Chondrocyte (in vitro differentiated cells): ENCODE results near the gene SPRY2. TPM values are rescaled to one million over a fixed set of nuclear protein-coding genes. Genes with fewer than 3 reads are reported as not detected.

Experiments used
- DNase-seq: peaks from one replicate; pipeline ENCODE4 v3.0.0; 2021; ENCODE audit warnings: mixed read lengths, low spot score
- H3K27ac Mint-ChIP-seq: one replicate; pipeline ENCODE4 v1.8.0; 2021; ENCODE audit warnings: mild to moderate bottlenecking, moderate library complexity, mixed read lengths; ENCODE audit not compliant: unreplicated experiment
- H3K27me3 Mint-ChIP-seq: 2 replicates; pipeline ENCODE4 v1.8.0; 2021; ENCODE audit warnings: low read depth, mixed read lengths
- H3K36me3 Mint-ChIP-seq: 2 replicates; pipeline ENCODE4 v1.8.0; 2021; ENCODE audit warnings: low read depth, mixed read lengths
- H3K4me1 Mint-ChIP-seq: 2 replicates; pipeline ENCODE4 v1.8.0; 2021; ENCODE audit warnings: low read depth, mild to moderate bottlenecking, mixed read lengths
- H3K4me3 Mint-ChIP-seq: one replicate; pipeline ENCODE4 v1.8.0; 2021; ENCODE audit warnings: mild to moderate bottlenecking, moderate library complexity, mixed read lengths; ENCODE audit not compliant: unreplicated experiment
- H3K9me3 Mint-ChIP-seq: 2 replicates; pipeline ENCODE4 v1.8.0; 2021; ENCODE audit warnings: low read depth, mixed read lengths
- total RNA-seq: library from RNA; stranded (reverse); gene quantifications from 3 replicates; pipeline ENCODE4 v1.2.1, GENCODE V29; 2021
- TF ChIP-seq, protein P1 (sequence below): fragments of 200-600 bp; sonication (generic); IDR thresholded peaks from 2 replicates; pipeline ENCODE4 v1.5.0; 2021; ENCODE audit warnings: antibody characterized with exemption, mild to moderate bottlenecking, moderate library complexity

Gene SPRY2
- total RNA-seq, 1 donor from 2014 or later, result 10.5 TPM

DNA sequence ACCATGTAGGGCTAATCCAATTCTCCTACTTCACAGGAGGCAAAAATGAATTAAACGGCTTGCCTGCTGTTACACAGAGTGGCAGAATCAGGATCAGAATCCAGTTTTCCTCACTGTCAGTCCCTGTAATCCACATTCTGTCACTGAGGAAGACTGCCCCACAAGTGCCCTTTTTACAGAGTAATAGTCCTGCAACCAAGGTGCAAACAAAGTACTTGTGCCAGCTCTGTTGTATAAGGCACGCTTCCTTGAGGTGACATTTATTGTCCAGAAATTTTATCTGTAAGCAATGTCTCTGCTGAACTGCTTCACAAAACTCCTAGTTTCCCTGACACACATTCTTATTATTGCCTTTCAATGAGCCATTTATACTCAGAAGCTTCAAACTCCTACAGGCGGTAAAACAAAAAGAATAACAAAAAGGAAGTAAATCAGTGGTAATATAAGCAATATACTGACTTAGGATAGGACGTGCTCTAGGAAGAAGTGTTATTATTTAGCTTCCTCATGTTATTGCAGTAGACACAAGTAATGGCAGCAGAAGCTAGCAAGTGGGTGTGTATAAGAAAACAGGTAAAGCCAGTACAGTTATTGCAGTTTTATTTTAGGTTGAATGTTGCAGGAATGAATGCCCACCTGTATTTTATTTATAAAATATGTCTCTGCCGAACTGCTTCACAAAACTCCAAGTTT is 28.8 kb downstream of the SPRY2 start:
- Mint-ChIP-seq H3K9me3 (no peaks in the 10 kb centered on the region), H3K4me3 (no peak overlapping the region), H3K27me3 (no peaks in the 10 kb centered on the region), H3K4me1 (peaks cover 13% of the 10 kb centered on the region), H3K27ac (no peak overlapping the region), H3K36me3 (no peaks in the 10 kb centered on the region)
- no peak for DNase-seq
- TF ChIP-seq, protein P1, sequence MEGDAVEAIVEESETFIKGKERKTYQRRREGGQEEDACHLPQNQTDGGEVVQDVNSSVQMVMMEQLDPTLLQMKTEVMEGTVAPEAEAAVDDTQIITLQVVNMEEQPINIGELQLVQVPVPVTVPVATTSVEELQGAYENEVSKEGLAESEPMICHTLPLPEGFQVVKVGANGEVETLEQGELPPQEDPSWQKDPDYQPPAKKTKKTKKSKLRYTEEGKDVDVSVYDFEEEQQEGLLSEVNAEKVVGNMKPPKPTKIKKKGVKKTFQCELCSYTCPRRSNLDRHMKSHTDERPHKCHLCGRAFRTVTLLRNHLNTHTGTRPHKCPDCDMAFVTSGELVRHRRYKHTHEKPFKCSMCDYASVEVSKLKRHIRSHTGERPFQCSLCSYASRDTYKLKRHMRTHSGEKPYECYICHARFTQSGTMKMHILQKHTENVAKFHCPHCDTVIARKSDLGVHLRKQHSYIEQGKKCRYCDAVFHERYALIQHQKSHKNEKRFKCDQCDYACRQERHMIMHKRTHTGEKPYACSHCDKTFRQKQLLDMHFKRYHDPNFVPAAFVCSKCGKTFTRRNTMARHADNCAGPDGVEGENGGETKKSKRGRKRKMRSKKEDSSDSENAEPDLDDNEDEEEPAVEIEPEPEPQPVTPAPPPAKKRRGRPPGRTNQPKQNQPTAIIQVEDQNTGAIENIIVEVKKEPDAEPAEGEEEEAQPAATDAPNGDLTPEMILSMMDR, result no peak

DNA sequence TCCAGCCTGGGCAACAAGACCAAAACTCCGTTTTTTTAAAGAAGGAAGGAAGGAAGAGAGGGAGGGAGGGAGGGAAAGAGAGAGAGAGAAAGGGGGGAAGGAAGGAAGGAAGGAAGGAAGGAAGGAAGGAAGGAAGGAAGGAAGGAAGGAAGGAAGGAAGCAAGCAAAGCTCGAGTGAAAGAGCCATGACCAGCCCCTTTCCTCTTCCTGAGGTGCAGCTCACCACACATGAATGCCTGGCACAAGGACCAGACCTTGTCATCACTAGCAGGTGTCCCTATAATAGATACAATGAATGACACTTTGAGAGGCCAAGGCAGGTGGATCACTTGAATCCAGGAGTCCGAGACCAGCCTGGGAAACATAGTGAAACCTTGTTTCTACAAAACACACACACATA is 31.0 kb downstream of the SPRY2 start:
- no peaks in the 10 kb centered on the region for H3K9me3 Mint-ChIP-seq
- H3K4me3 Mint-ChIP-seq, result no peak overlapping the region
- H3K36me3 Mint-ChIP-seq, result no peaks in the 10 kb centered on the region
- no peak overlapping the region for H3K27ac Mint-ChIP-seq
- TF ChIP-seq, protein P1, result no peak
- no peak for DNase-seq
- H3K27me3 Mint-ChIP-seq, result no peaks in the 10 kb centered on the region
- peaks cover 24% of the 10 kb centered on the region for H3K4me1 Mint-ChIP-seq

DNA sequence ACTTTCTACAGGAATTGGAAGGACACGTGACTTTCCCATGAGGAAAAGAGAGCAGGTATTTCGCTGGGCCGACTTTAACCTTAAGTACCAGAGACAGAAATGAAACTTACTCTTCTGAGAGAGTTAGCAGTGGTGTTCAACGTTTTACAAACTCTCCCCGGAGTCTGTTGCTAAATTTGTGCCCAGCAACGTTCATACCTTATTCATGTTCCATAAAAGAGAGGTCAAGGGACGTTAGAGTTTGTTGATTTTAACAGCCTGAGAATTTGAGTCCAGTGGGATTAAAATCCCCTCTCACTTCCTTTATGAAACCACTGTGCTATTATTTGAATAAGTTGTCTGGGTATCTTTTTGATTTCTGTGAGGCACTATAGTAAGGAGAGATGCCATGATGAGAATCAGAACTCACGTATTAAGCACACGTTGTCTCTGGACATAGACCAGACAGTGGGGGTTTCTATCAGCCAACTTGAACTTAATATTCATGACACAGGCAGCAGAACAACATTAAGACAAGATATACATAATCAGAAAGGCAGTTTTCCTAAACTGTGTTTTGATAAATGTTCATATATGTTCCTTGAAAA is 33.4 kb downstream of the SPRY2 start:
- Mint-ChIP-seq H3K9me3 (no peaks in the 10 kb centered on the region), H3K4me3 (no peak overlapping the region), H3K27me3 (no peaks in the 10 kb centered on the region), H3K36me3 (no peaks in the 10 kb centered on the region), H3K27ac (no peak overlapping the region), H3K4me1 (peaks cover 19% of the 10 kb centered on the region)
- TF ChIP-seq, protein P1, result no peak
- DNase-seq, result no peak

DNA sequence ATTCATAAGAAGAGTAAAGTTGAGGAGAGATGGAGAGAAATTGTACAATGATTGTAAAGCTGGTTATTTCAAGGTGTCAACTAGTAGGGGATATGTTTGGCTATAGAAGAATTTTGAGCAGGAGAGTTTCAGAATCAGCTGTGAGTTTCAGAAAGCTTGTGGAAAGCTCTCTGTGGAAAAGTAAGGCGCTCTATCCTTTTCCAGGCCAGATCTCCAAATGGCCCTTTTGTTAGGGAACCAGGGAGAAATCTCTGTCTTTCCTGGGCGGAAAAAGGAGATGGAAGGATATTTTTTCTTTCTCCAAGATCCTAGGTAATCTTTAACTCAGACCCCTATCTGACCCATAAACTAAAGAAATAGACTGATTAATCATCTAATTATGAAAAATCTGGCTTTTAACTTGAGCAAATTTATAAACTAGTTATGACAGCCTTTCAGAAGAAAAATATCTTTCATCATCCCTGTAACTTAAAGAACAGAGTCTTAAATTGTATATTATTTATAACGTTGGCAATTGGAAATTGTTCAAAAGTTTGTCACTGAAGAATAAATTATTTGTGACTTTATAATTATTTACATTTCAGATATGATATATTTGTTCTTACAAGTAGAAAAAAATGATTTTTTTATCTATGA is 34.5 kb downstream of the SPRY2 start:
- TF ChIP-seq, protein P1, result no peak
- no peak for DNase-seq
- Mint-ChIP-seq H3K9me3 (no peaks in the 10 kb centered on the region), H3K4me1 (peaks cover 17% of the 10 kb centered on the region), H3K27ac (no peak overlapping the region), H3K4me3 (no peak overlapping the region), H3K27me3 (no peaks in the 10 kb centered on the region), H3K36me3 (no peaks in the 10 kb centered on the region)

DNA sequence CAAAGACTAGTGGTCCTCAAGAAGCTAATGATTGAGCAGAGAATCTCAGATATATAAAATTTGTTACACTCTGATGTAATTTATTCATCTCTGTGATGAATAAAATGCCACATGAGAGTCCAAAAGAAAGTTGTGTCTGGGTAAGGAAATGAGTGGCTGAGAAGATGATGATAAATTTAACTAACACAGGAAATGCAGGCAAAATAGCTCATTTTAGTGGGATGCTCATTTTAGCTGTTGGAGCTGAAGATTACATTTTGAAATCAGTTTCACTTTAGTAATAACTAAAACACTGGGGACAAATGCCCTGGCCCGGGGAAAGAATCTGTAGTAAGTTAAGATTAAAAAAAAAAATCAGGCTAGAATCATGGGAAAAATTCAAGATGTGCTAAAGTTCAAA is 35.2 kb downstream of the SPRY2 start:
- TF ChIP-seq, protein P1, result no peak
- Mint-ChIP-seq H3K4me3 (no peak overlapping the region), H3K36me3 (no peaks in the 10 kb centered on the region), H3K9me3 (no peaks in the 10 kb centered on the region), H3K27ac (no peak overlapping the region), H3K4me1 (peaks cover 17% of the 10 kb centered on the region), H3K27me3 (no peaks in the 10 kb centered on the region)
- DNase-seq, result no peak
